WTC11 (cell line): ENCODE measurements around the gene MYH14. TPM values are rescaled to one million over a fixed set of nuclear protein-coding genes. Genes with fewer than 3 reads are reported as not detected.

ENCODE experiments used
- ARID4B ChIP-seq: sonication (generic); formaldehyde crosslinking; IDR thresholded peaks from 2 replicates; pipeline ENCODE4 v1.8.0; 2023; ENCODE audit warnings: missing genetic modification reagents, mild to moderate bottlenecking, borderline replicate concordance
- CREB1 ChIP-seq: sonication (generic); formaldehyde crosslinking; IDR thresholded peaks from 2 replicates; pipeline ENCODE4 v1.8.0; 2023; ENCODE audit warnings: mild to moderate bottlenecking, missing genetic modification reagents
- CTCF ChIP-seq: fragments of 200-600 bp; IDR thresholded peaks from 2 replicates; pipeline ENCODE4 v1.8.0; 2022; ENCODE audit warnings: antibody characterized with exemption
- EMX1 ChIP-seq: fragments of 250-450 bp; sonication (Bioruptor Pico); IDR thresholded peaks from 2 replicates; pipeline ENCODE4 v1.8.0; 2021; ENCODE audit warnings: mild to moderate bottlenecking
- ERG ChIP-seq: fragments of 250-450 bp; sonication (Bioruptor Pico); IDR thresholded peaks from 2 replicates; pipeline ENCODE4 v1.8.0; 2021; ENCODE audit warnings: mild to moderate bottlenecking
- FOXJ3 ChIP-seq: sonication (generic); formaldehyde crosslinking; IDR thresholded peaks from 2 replicates; pipeline ENCODE4 v1.9.0; 2021; ENCODE audit warnings: missing genetic modification reagents, mild to moderate bottlenecking, borderline replicate concordance
- FOXK1 ChIP-seq: sonication (generic); formaldehyde crosslinking; IDR thresholded peaks from 2 replicates; pipeline ENCODE4 v1.8.0; 2022; ENCODE audit warnings: mild to moderate bottlenecking, moderate library complexity, missing genetic modification reagents
- IRF2 ChIP-seq: sonication (generic); formaldehyde crosslinking; IDR thresholded peaks from 2 replicates; pipeline ENCODE4 v1.8.0; 2022; ENCODE audit warnings: low read depth, missing genetic modification reagents, borderline replicate concordance
- JUN ChIP-seq: sonication (generic); formaldehyde crosslinking; IDR thresholded peaks from 2 replicates; pipeline ENCODE4 v1.8.0; 2023; ENCODE audit warnings: mild to moderate bottlenecking, missing genetic modification reagents
- KAT7 ChIP-seq: sonication (generic); formaldehyde crosslinking; IDR thresholded peaks from 2 replicates; pipeline ENCODE4 v1.8.1; 2023; ENCODE audit warnings: missing genetic modification reagents, mild to moderate bottlenecking, borderline replicate concordance
- MAX ChIP-seq: sonication (generic); formaldehyde crosslinking; IDR thresholded peaks from 2 replicates; pipeline ENCODE4 v1.8.0; 2022; ENCODE audit warnings: mild to moderate bottlenecking, missing genetic modification reagents
- MYBL2 ChIP-seq: sonication (generic); formaldehyde crosslinking; IDR thresholded peaks from 2 replicates; pipeline ENCODE4 v1.8.1; 2023; ENCODE audit warnings: mild to moderate bottlenecking, moderate library complexity, missing genetic modification reagents
- NR2C2 ChIP-seq: sonication (generic); formaldehyde crosslinking; IDR thresholded peaks from 2 replicates; pipeline ENCODE4 v1.8.0; 2022; ENCODE audit warnings: mild to moderate bottlenecking, missing genetic modification reagents
- SMAD3 ChIP-seq: sonication (generic); formaldehyde crosslinking; IDR thresholded peaks from 2 replicates; pipeline ENCODE4 v1.8.0; 2022; ENCODE audit warnings: missing genetic modification reagents, mild to moderate bottlenecking, borderline replicate concordance
- SOX15 ChIP-seq: fragments of 250-450 bp; sonication (Bioruptor Pico); IDR thresholded peaks from 2 replicates; pipeline ENCODE4 v1.9.0; 2021; ENCODE audit warnings: mild to moderate bottlenecking
- SP1 ChIP-seq: sonication (generic); formaldehyde crosslinking; conservative IDR thresholded peaks from 2 replicates; pipeline ENCODE4 v1.8.1; 2022; ENCODE audit warnings: missing genetic modification reagents
- USF1 ChIP-seq: sonication (generic); formaldehyde crosslinking; IDR thresholded peaks from 2 replicates; pipeline ENCODE4 v1.8.0; 2022; ENCODE audit warnings: mild to moderate bottlenecking, missing genetic modification reagents
- USF2 ChIP-seq: sonication (generic); formaldehyde crosslinking; IDR thresholded peaks from 2 replicates; pipeline ENCODE4 v1.8.1; 2023; ENCODE audit warnings: mild to moderate bottlenecking, missing genetic modification reagents, moderate library complexity
- ZBTB21 ChIP-seq: sonication (generic); formaldehyde crosslinking; IDR thresholded peaks from 2 replicates; pipeline ENCODE4 v1.8.1; 2023; ENCODE audit warnings: mild to moderate bottlenecking, missing genetic modification reagents, borderline replicate concordance
- ZMAT4 ChIP-seq: fragments of 250-450 bp; sonication (Bioruptor Pico); IDR thresholded peaks from 2 replicates; pipeline ENCODE4 v1.9.0; 2021; ENCODE audit warnings: mild to moderate bottlenecking
- ZNF232 ChIP-seq: sonication (generic); formaldehyde crosslinking; IDR thresholded peaks from 2 replicates; pipeline ENCODE4 v1.8.0; 2022; ENCODE audit warnings: mild to moderate bottlenecking, missing genetic modification reagents
- ZNF396 ChIP-seq: fragments of 250-450 bp; sonication (Bioruptor Pico); IDR thresholded peaks from 2 replicates; pipeline ENCODE4 v1.8.0; 2021; ENCODE audit warnings: mild to moderate bottlenecking, moderate library complexity, borderline replicate concordance
- ZNF425 ChIP-seq: fragments of 250-450 bp; sonication (Bioruptor Pico); conservative IDR thresholded peaks from 2 replicates; pipeline ENCODE4 v1.9.0; 2021; ENCODE audit warnings: mild to moderate bottlenecking
- ZNF512 ChIP-seq: sonication (generic); formaldehyde crosslinking; IDR thresholded peaks from 2 replicates; pipeline ENCODE4 v1.8.1; 2022; ENCODE audit warnings: missing genetic modification reagents, borderline replicate concordance
- total RNA-seq: library from RNA; stranded (reverse); gene quantifications from 3 replicates; pipeline ENCODE4 v1.2.3, GENCODE V29; 2021

The MYH14 gene
- total RNA-seq, 1 experiment from 2014 or later = 25.8 TPM

GRCh38 chr19:50333737-50334617 is 130.6 kb downstream of the MYH14 start (continued):
- TF ChIP-seq ERG (CRISPR knock-in tag) (no peak), USF2 (CRISPR knock-in tag) (no peak), EMX1 (CRISPR knock-in tag) (no peak), SMAD3 (CRISPR knock-in tag) (peak; percentile 83), FOXJ3 (CRISPR knock-in tag) (no peak), ZNF396 (CRISPR knock-in tag) (no peak), JUN (CRISPR knock-in tag) (peak; percentile 88; the same call in 1 of the 2 replicates), KAT7 (CRISPR knock-in tag) (peak; percentile 45; the same call in 1 of the 2 replicates), SP1 (CRISPR knock-in tag) (peak; percentile 47), CTCF (no peak), ZNF232 (CRISPR knock-in tag) (no peak; the same call in 1 of the 2 replicates), ZMAT4 (CRISPR knock-in tag) (no peak), IRF2 (CRISPR knock-in tag) (0 out of 2 replicates have a peak, but pooled peaks have one; percentile 48), ZNF512 (CRISPR knock-in tag) (no peak), CREB1 (CRISPR knock-in tag) (peak; percentile 75; the same call in 1 of the 2 replicates), USF1 (CRISPR knock-in tag) (0 out of 2 replicates have a peak, but pooled peaks have one; percentile 17), ZNF425 (CRISPR knock-in tag) (no peak), MYBL2 (CRISPR knock-in tag) (peak; percentile 95), ARID4B (peak; percentile 67; the same call in 1 of the 2 replicates), FOXK1 (peak; percentile 82), NR2C2 (CRISPR knock-in tag) (0 out of 2 replicates have a peak, but pooled peaks have one; percentile 23), SOX15 (CRISPR knock-in tag) (no peak), ZBTB21 (CRISPR knock-in tag) (peak; percentile 83; the same call in 1 of the 2 replicates), MAX (CRISPR knock-in tag) (peak; percentile 98)
